Neural cell (in vitro differentiated cells): Measurements from ENCODE around the gene FOXA3.

Experiments
- CTCF ChIP-seq: fragments of 450-650 bp; IDR thresholded peaks from 2 replicates; pipeline ENCODE4 v1.5.1; 2014; ENCODE audit warnings: antibody characterized with exemption, mild to moderate bottlenecking, moderate library complexity; ENCODE audit not compliant: poor library complexity, severe bottlenecking
- EP300 ChIP-seq: fragments of 450-650 bp; conservative IDR thresholded peaks from 2 replicates; pipeline ENCODE4 v1.6.1; 2014; ENCODE audit warnings: antibody characterized with exemption, mild to moderate bottlenecking, moderate library complexity; ENCODE audit not compliant: poor library complexity, severe bottlenecking
- EZH2 ChIP-seq: fragments of 200-600, 300-800 bp; shearing (Covaris generic), sonication (generic); IDR thresholded peaks from 2 replicates; pipeline ENCODE4 v1.6.1; 2014; ENCODE audit warnings: antibody characterized with exemption, low read length, borderline replicate concordance, mild to moderate bottlenecking; ENCODE audit not compliant: insufficient read depth, poor library complexity, severe bottlenecking
- POLR2AphosphoS5 ChIP-seq: IDR thresholded peaks from 2 replicates; pipeline ENCODE4 v1.6.1; 2012
- RAD21 ChIP-seq: fragments of 450-650 bp; conservative IDR thresholded peaks from 2 replicates; pipeline ENCODE4 v1.6.1; 2014; ENCODE audit warnings: antibody characterized with exemption, mild to moderate bottlenecking, moderate library complexity
- TAF1 ChIP-seq: IDR thresholded peaks from 2 replicates; pipeline ENCODE4 v1.6.1; 2012; ENCODE audit warnings: low read depth
- TF ChIP-seq, protein P1 (sequence below): IDR thresholded peaks from 2 replicates; pipeline ENCODE4 v1.6.1; 2012; ENCODE audit warnings: borderline replicate concordance

DNA sequence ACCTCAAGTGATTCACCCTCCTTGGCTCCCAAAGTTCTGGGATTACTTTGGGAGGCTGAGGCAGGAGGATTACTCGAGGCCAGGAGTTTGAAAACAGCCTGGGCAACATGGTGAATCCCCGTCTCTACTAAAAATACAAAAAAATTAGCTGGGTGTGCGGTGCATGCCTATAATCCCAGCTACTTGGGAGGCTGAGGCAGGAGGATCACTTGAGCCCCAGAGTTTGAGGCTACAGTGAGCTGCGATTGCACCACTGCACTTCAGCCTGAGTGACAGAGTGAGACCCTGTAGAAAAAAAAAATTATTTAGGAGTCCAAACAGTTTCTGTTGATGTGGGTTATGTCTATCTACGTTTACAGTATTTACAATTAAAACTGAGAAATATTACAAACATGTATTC lies 6.7 kb downstream of the FOXA3 start:
- no peak for TF ChIP-seq CTCF
- no peak for TF ChIP-seq POLR2AphosphoS5
- no peak for TF ChIP-seq EZH2
- no peak for TF ChIP-seq EP300
- TF ChIP-seq, protein P1, sequence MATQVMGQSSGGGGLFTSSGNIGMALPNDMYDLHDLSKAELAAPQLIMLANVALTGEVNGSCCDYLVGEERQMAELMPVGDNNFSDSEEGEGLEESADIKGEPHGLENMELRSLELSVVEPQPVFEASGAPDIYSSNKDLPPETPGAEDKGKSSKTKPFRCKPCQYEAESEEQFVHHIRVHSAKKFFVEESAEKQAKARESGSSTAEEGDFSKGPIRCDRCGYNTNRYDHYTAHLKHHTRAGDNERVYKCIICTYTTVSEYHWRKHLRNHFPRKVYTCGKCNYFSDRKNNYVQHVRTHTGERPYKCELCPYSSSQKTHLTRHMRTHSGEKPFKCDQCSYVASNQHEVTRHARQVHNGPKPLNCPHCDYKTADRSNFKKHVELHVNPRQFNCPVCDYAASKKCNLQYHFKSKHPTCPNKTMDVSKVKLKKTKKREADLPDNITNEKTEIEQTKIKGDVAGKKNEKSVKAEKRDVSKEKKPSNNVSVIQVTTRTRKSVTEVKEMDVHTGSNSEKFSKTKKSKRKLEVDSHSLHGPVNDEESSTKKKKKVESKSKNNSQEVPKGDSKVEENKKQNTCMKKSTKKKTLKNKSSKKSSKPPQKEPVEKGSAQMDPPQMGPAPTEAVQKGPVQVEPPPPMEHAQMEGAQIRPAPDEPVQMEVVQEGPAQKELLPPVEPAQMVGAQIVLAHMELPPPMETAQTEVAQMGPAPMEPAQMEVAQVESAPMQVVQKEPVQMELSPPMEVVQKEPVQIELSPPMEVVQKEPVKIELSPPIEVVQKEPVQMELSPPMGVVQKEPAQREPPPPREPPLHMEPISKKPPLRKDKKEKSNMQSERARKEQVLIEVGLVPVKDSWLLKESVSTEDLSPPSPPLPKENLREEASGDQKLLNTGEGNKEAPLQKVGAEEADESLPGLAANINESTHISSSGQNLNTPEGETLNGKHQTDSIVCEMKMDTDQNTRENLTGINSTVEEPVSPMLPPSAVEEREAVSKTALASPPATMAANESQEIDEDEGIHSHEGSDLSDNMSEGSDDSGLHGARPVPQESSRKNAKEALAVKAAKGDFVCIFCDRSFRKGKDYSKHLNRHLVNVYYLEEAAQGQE = no peak
- TF ChIP-seq TAF1 = no peak
- no peak for TF ChIP-seq RAD21
